ENCODE results near the gene NOTCH2. TPM values are rescaled to one million over a fixed set of nuclear protein-coding genes. Genes with fewer than 3 reads are reported as not detected.
A peak's percentile ranks its signal among the peaks of the same experiment; 100 is the strongest.

Gene NOTCH2
- polyA plus RNA-seq, 3 donors = 47.3 to 108 (median 86.6) TPM

GRCh38 chr1:119906927-119907652 is 162.4 kb downstream of the NOTCH2 start:
- Histone ChIP-seq H3K4me2 (replicated peaks; ENCODE audit: extremely low read depth, low read length, poor library complexity, severe bottlenecking) (no peak overlapping the region), H3K9me3 (replicated peaks in 1 of 2; ENCODE audit: control insufficient read depth in 1 of 2, insufficient read depth in 1 of 2, low read length in 2 of 2) (peaks cover 0 to 4% of the 10 kb centered on the region in 2 donors), H3K36me3 (replicated peaks in 1 of 2; ENCODE audit: control insufficient read depth in 1 of 2, insufficient read depth in 2 of 2, low read length in 2 of 2) (peaks cover 5 to 20% of the 10 kb centered on the region in 2 donors), H4K20me1 (ENCODE audit: insufficient read depth, low read length) (peaks cover 47% of the 10 kb centered on the region), H3K27ac (ENCODE audit: low read depth in 1 of 2, low read length in 2 of 2) (no peak overlapping the region), H3K9ac (ENCODE audit: insufficient read depth, low read length, poor library complexity, severe bottlenecking) (no peak overlapping the region), H3K27me3 (ENCODE audit: control insufficient read depth in 2 of 2, insufficient read depth in 2 of 2, low read length in 2 of 2) (no peaks in the 10 kb centered on the region), H3K4me3 (replicated peaks in 1 of 3; ENCODE audit: low read depth in 2 of 3, low read length in 3 of 3) (no peak overlapping the region), H3K79me2 (ENCODE audit: insufficient read depth, low read length) (no peaks in the 10 kb centered on the region), H3K4me1 (ENCODE audit: control insufficient read depth in 1 of 2, insufficient read depth in 2 of 2, low read length in 2 of 2) (no peaks in the 10 kb centered on the region), H2AFZ (ENCODE audit: insufficient read depth, low read depth, low read length, poor library complexity, severe bottlenecking) (no peak overlapping the region)
- H3K4me1 Mint-ChIP-seq = no peaks in the 10 kb centered on the region
- intact Hi-C loops (cut with micrococcal nuclease) = no loop called here
- no peak for TF ChIP-seq CTCF (IDR thresholded peaks at IDR 0.05)
- H3K27me3 Mint-ChIP-seq (ENCODE audit: low read depth in 3 of 3) = peaks cover 0 to 4% (median 2%) of the 10 kb centered on the region in 3 donors
- WGBS (ENCODE audit: insufficient coverage) = 100% methylated on average over 3 of the region's 4 CpGs
- H3K9me3 Mint-ChIP-seq = peaks cover 8 to 18% (median 13%) of the 10 kb centered on the region in 7 donors
- H3K4me3 Mint-ChIP-seq = no peak overlapping the region
- no peak for DNase-seq
- H3K36me3 Mint-ChIP-seq = peaks cover 2 to 11% of the 10 kb centered on the region in 2 donors
- peak overlapping the region in 1 of 7 donors; percentile 24 for H3K27ac Mint-ChIP-seq

- H3K27ac ChIP-seq (ENCODE audit: low read depth in 1 of 2, low read length in 2 of 2) = no peak overlapping the region
- no peak for TF ChIP-seq CTCF (IDR thresholded peaks at IDR 0.05)
- peaks cover 0 to 4% of the 10 kb centered on the region in 2 donors for H3K9me3 ChIP-seq (replicated peaks in 1 of 2; ENCODE audit: control insufficient read depth in 1 of 2, insufficient read depth in 1 of 2, low read length in 2 of 2)
- Mint-ChIP-seq H3K36me3 (no peaks in the 10 kb centered on the region), H3K27me3 (ENCODE audit: low read depth in 3 of 3) (peaks cover 0 to 4% (median 3%) of the 10 kb centered on the region in 3 donors), H3K4me3 (no peak overlapping the region), H3K9me3 (peaks cover 8 to 18% (median 13%) of the 10 kb centered on the region in 7 donors), H3K27ac (no peak overlapping the region), H3K4me1 (no peaks in the 10 kb centered on the region)
- no peaks in the 10 kb centered on the region for H3K4me1 ChIP-seq (ENCODE audit: control insufficient read depth in 1 of 2, insufficient read depth in 2 of 2, low read length in 2 of 2)
- peaks cover 11% of the 10 kb centered on the region for H4K20me1 ChIP-seq (ENCODE audit: insufficient read depth, low read length)
- no peak for DNase-seq
- H3K4me3 ChIP-seq (replicated peaks in 1 of 3; ENCODE audit: low read depth in 2 of 3, low read length in 3 of 3) = no peak overlapping the region
- no peaks in the 10 kb centered on the region for H3K79me2 ChIP-seq (ENCODE audit: insufficient read depth, low read length)
- no peak overlapping the region for H3K4me2 ChIP-seq (replicated peaks; ENCODE audit: extremely low read depth, low read length, poor library complexity, severe bottlenecking)
- no peaks in the 10 kb centered on the region for H3K27me3 ChIP-seq (ENCODE audit: control insufficient read depth in 2 of 2, insufficient read depth in 2 of 2, low read length in 2 of 2)
- H2AFZ ChIP-seq (ENCODE audit: insufficient read depth, low read depth, low read length, poor library complexity, severe bottlenecking) = no peak overlapping the region
- no peaks in the 10 kb centered on the region for H3K36me3 ChIP-seq (replicated peaks in 1 of 2; ENCODE audit: control insufficient read depth in 1 of 2, insufficient read depth in 2 of 2, low read length in 2 of 2)
- H3K9ac ChIP-seq (ENCODE audit: insufficient read depth, low read length, poor library complexity, severe bottlenecking) = no peak overlapping the region
- intact Hi-C loops (cut with micrococcal nuclease) = no loop called here
Measured at GRCh38 chr1:119903443-119903835, 166.0 kb downstream of the NOTCH2 start.
